ENCODE data around the gene PRR19.
"Not testable (repeated sequence)": the region's sequence is repeated elsewhere in the genome, so short reads cannot be mapped to it uniquely, and the experiment has no call there.

DNA sequence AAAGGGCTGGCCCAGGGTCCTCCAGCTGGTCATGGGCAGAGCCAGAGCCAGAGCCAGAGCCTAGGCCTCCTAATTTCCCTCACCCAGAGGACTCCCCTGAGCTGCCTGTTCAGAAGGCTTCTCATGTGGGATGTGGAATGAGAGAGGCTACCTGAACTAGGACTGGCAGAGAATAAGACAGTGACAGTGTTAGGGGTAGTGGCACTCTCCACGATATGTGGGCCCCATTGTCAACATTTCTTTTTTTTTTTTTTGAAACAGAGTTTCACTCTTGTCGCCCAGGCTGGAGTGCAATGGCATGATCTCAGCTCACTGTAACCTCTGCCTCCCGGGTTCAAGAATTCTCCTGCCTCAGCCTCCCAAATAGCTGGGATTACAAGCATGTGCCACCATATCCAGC lies 29.4 kb downstream of the PRR19 start:
- TF ChIP-seq, protein P1, sequence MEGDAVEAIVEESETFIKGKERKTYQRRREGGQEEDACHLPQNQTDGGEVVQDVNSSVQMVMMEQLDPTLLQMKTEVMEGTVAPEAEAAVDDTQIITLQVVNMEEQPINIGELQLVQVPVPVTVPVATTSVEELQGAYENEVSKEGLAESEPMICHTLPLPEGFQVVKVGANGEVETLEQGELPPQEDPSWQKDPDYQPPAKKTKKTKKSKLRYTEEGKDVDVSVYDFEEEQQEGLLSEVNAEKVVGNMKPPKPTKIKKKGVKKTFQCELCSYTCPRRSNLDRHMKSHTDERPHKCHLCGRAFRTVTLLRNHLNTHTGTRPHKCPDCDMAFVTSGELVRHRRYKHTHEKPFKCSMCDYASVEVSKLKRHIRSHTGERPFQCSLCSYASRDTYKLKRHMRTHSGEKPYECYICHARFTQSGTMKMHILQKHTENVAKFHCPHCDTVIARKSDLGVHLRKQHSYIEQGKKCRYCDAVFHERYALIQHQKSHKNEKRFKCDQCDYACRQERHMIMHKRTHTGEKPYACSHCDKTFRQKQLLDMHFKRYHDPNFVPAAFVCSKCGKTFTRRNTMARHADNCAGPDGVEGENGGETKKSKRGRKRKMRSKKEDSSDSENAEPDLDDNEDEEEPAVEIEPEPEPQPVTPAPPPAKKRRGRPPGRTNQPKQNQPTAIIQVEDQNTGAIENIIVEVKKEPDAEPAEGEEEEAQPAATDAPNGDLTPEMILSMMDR (IDR thresholded peaks at IDR 0.05): not testable (repeated sequence)
- not testable (repeated sequence) for TF ChIP-seq POLR2A (IDR thresholded peaks at IDR 0.05)

Data from upper lobe of left lung (tissue), 4 donors.